ENCODE measurements around the gene AGO3. TPM values are rescaled to one million over a fixed set of nuclear protein-coding genes. Genes with fewer than 3 reads are reported as not detected.

The AGO3 gene
- total and polyA plus RNA-seq, 7 donors, result 0.60 to 27.4 (median 18.5) TPM

- Histone ChIP-seq H3K36me3 (no peaks in the 10 kb centered on the region), H3K27ac (no peak overlapping the region), H3K4me3 (no peak overlapping the region), H3K9me3 (no peaks in the 10 kb centered on the region), H3K27me3 (peaks cover 0 to 12% (median 0%) of the 10 kb centered on the region in 3 donors), H3K4me1 (peaks cover 0 to 14% (median 14%) of the 10 kb centered on the region in 4 donors)
- no peak for DNase-seq
- WGBS, 2 donors, result 89% methylated on average over 6 of the region's 6 CpGs
- intact Hi-C loops (cut with DNase I), result no loop called here
- TF ChIP-seq EP300 (IDR thresholded peaks at IDR 0.05) (no peak), CTCF (IDR thresholded peaks at IDR 0.05) (no peak), POLR2A (IDR thresholded peaks at IDR 0.05) (no peak), POLR2AphosphoS5 (IDR thresholded peaks at IDR 0.05) (no peak)
These were observed 149.9 kb downstream of the AGO3 start for GRCh38 chr1:36080801-36081200.

- WGBS, 2 donors, result 54 to 67% methylated on average over 3 of the region's 3 CpGs
- Histone ChIP-seq H3K27me3 (peaks cover 0 to 12% (median 0%) of the 10 kb centered on the region in 3 donors), H3K27ac (no peak overlapping the region), H3K9me3 (no peaks in the 10 kb centered on the region), H3K4me1 (peaks cover 0 to 14% (median 14%) of the 10 kb centered on the region in 4 donors), H3K36me3 (no peaks in the 10 kb centered on the region), H3K4me3 (no peak overlapping the region)
- TF ChIP-seq POLR2AphosphoS5 (IDR thresholded peaks at IDR 0.05), result no peak
- TF ChIP-seq CTCF (IDR thresholded peaks at IDR 0.05), result no peak
- TF ChIP-seq EP300 (IDR thresholded peaks at IDR 0.05), result no peak
- no peak for TF ChIP-seq POLR2A (IDR thresholded peaks at IDR 0.05)
- DNase-seq, result no peak
- intact Hi-C loops (cut with DNase I), result no loop called here
These were observed 151.1 kb downstream of the AGO3 start for GRCh38 chr1:36081926-36082485.

GRCh38 chr1:36083219-36083618 is 152.3 kb downstream of the AGO3 start:
- H3K4me1 ChIP-seq, result peaks cover 0 to 18% (median 16%) of the 10 kb centered on the region in 4 donors
- WGBS, 2 donors, result 86 to 91% methylated on average over 13 of the region's 13 CpGs
- no peak overlapping the region for H3K27ac ChIP-seq
- peak overlapping the region in 1 of 4 donors; percentile 56 for H3K4me3 ChIP-seq
- no peaks in the 10 kb centered on the region for H3K36me3 ChIP-seq
- intact Hi-C loops (cut with DNase I), result no loop called here
- TF ChIP-seq POLR2A (IDR thresholded peaks at IDR 0.05) (no peak), EP300 (IDR thresholded peaks at IDR 0.05) (no peak), CTCF (IDR thresholded peaks at IDR 0.05) (no peak), POLR2AphosphoS5 (IDR thresholded peaks at IDR 0.05) (no peak)
- H3K27me3 ChIP-seq, result peaks cover 0 to 12% (median 0%) of the 10 kb centered on the region in 3 donors
- DNase-seq, result peak; percentile 50
- H3K9me3 ChIP-seq, result no peaks in the 10 kb centered on the region

GRCh38 chr1:36083635-36084496 is 153.0 kb downstream of the AGO3 start, which contains the start of gene TEKT2:
TEKT2 (plus strand) TSS chr1:36084094; CDS start chr1:36084922, 828 bp downstream.
- peak; percentile 69 for DNase-seq
- TF ChIP-seq CTCF (IDR thresholded peaks at IDR 0.05), result no peak
- no peak for TF ChIP-seq EP300 (IDR thresholded peaks at IDR 0.05)
- no peak for TF ChIP-seq POLR2AphosphoS5 (IDR thresholded peaks at IDR 0.05)
- TF ChIP-seq POLR2A (IDR thresholded peaks at IDR 0.05), result no peak
- peak within 1 kb of the TSS in 1 of 4 donors; percentile 49 for H3K27ac ChIP-seq
- H3K4me1 ChIP-seq, result peaks cover 0 to 21% (median 19%) of the 10 kb centered on the region in 4 donors
- intact Hi-C loops (cut with DNase I), result no loop called here
- peak within 1 kb of the TSS; percentile 39 to 56 (median 50) for H3K4me3 ChIP-seq
- WGBS, 2 donors, result 14% methylated on average over 58 to 59 of the region's 59 CpGs
- H3K36me3 ChIP-seq, result no peaks in the 10 kb centered on the region
- H3K27me3 ChIP-seq, result peaks cover 0 to 12% (median 0%) of the 10 kb centered on the region in 3 donors
- no peaks in the 10 kb centered on the region for H3K9me3 ChIP-seq
